ENCODE results near the gene C2CD2L. TPM values are rescaled to one million over a fixed set of nuclear protein-coding genes. Genes with fewer than 3 reads are reported as not detected.
"Not testable (repeated sequence)": the region's sequence is repeated elsewhere in the genome, so short reads cannot be mapped to it uniquely, and the experiment has no call there.

The C2CD2L gene
- total RNA-seq, 1 donor from 2014 or later, result 4.1 TPM

- no peak for DNase-seq (ENCODE audit: low read depth)
Measured at GRCh38 chr11:119093942-119094815, 13.0 kb upstream of the C2CD2L start.

GRCh38 chr11:119094816-119095065 is 12.4 kb upstream of the C2CD2L start:
- DNase-seq (ENCODE audit: low read depth), result peak; percentile 64

DNA sequence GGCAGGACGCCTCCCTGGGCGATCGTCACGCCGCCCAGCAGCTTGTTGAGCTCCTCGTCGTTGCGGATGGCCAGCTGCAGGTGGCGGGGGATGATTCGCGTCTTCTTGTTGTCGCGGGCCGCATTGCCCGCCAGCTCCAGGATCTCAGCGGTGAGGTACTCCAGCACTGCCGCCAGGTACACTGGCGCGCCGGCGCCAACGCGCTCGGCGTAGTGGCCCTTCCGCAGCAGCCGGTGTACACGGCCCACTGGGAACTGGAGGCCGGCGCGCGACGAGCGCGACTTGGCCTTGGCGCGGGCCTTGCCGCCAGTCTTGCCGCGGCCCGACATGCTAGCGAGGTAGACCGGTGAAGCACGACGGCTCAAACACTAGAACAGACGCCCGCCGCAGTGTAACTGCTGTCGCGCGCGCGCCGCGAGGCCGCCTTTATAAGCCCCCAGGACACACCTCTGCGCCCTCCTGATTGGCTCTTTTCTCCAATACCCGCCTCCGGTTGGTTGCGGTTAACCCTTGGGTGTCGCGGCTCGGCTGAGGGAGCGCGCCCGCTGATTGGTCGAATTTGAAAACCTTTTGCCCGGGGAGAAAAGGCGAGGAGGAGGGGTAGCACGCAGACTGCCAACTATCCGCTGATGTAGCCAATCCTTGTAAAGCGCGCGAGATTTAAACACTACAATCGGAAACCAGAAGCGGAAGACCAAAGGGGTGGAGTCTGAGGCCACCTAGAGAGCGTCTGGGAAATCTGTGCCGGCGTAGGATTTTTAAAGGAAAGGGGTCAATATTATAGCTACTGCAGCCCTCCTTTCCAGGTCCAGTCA is 11.9 kb upstream of the C2CD2L start:
- peak; percentile 99 for DNase-seq (ENCODE audit: low read depth)

DNA sequence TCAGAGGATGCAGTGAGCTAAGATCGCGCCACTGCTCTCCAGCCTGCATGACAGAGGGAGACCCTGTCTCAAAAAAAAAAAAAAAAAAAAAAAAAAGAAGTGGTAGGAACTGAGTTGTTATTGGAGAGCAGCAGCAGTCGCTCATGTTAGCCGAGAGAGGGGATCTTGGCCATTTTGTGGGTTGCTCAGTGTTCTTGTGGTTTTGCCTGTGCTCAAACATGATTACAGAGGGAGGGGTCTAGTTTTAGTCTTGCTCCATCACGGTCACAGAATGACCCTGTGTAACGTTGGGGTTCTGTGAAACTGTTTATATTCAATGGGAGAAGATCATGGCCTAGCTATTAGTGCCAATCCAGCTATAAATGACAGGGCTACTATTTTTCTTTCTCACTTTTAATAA is 7.4 kb upstream of the C2CD2L start:
- no peak for DNase-seq (ENCODE audit: low read depth)

- peak; percentile 56 for DNase-seq (ENCODE audit: low read depth)
Measured at GRCh38 chr11:119100246-119100970, 6.7 kb upstream of the C2CD2L start.

DNA sequence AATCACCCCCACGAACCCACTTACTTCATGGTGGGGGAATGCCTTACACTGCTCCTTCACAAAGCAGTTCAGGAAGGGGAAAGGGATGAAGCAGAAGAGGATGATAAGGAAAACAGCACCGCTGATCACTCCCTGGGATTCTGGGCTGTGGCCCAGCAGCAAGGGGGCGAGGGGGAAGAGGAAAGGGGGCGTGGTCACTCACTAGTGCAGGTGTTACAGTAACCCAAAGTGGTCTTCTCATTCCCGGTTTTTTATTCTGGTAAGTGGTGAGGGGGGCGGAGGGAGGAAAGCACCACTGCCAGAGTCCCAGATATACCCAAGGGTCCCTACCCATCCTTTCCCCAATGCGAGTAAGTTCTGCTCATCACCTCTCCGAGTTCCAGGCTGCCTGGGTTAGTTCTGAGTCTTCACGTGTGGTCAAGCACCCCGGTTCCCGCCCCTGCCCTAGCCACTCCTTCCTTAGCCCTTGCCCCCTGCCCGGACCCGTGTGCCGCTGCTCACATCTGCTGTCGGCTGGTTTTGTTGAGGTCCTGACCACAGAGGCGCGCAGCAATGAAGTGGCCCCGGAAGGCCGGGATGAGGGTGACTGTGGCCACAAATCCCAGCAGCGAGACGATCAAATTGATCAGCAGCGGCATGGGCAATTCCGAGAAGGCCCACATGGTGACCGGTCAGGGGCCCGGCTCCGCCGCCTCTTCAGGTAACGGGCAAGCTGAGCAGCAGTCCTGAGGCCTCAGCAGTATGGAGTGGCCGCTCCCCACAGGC is 6.0 kb upstream of the C2CD2L start:
- no peak for DNase-seq (ENCODE audit: low read depth)

DNA sequence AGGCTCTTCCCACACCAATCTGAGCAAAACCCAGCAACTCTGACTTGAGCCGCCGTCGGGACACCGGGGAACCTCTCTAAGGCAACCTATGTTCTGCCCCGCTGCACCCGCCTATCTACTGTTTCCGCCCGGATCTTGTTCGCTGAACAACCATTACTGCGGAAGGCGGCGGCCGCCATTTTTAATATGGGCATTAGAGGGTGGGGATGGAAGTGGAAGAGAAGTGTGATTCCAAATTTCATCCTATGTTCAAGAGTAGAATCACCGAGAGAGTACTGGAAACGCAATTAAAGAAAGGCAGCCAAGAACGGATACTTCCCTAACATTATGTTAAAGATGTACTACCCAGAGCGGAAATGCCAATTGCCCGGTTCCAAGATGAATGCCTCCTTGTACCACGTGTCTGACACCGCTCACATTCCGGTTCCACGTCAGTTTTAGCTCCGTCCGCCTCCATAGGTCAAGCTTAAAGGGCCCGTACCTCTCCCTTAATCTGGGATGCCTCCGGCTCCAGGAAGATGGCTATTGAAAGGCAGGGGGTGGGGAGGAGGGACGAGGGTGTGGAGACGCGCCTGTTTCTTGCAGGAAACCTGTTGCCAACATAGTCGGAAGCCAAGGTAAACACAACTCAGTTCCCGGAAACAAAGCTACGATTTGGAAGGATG is 5.3 kb upstream of the C2CD2L start, which contains the start of gene DPAGT1:
Gene DPAGT1 (minus strand): TSS at position 95 of the 665 bp plus-strand sequence. CDS start 198 bp downstream, outside the sequence.
- peak; percentile 94 for DNase-seq (ENCODE audit: low read depth)

GRCh38 chr11:119103161-119103664 is 3.9 kb upstream of the C2CD2L start:
- not testable (repeated sequence) for DNase-seq (ENCODE audit: low read depth)

GRCh38 chr11:119103793-119104192 is 3.4 kb upstream of the C2CD2L start:
- DNase-seq (ENCODE audit: low read depth), result no peak

- no peak for DNase-seq (ENCODE audit: low read depth)
Measured at GRCh38 chr11:119107538-119108145, 498 bp downstream of the C2CD2L start.

DNA sequence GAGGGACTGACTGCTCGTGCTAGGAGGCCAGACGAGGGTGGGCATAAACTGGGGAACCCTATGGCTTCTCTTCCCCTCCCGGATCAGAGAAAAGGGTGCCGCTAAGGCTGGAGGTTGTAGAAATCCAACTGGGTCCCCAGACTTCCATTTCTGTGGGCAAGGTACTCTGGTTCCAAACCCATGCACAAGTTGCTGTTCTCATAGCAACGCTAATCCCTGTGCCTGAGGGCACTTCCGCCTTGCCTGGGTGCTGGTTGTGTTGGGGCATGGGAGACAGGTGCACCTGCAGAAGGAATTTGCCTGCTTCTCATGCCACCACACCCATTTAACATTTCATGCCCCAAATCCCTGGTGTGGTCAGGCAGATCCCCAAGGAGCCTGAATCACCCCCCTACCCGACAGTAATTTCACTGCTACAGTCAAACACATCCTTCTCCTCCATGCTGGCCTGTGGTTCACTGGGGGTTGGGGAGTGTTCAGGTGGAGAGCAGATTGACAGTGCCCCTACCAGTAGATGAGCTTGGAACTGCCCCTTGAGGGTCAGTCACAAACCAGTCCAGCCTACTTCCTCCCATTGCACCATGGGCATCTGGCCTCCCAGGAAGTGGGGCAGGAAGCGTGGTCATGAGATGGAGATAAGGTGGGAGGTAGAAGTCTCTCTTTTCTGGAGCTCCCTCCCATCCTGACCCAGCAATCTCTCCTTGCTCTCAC is 1.2 kb downstream of the C2CD2L start:
- peak; percentile 54 for DNase-seq (ENCODE audit: low read depth)

DNA sequence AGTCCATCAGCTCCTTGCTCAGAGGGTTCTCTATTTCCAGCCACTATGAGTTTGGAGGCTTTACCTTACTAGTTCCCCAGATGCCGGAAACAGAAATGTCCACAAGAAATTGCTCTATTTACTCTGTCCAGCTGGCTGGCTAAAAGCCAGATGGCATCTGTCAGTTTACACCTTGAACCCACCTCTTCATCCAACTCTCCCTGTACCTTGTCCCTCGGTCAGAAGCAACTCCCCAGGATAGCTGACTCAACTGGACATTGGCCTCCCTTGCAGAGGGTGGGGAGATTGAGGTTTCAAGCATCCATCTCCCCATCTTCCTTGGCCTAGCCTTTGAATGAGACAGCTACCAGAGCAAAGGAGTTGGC is 1.7 kb downstream of the C2CD2L start:
- no peak for DNase-seq (ENCODE audit: low read depth)

GRCh38 chr11:119109843-119110242 is 2.7 kb downstream of the C2CD2L start:
- no peak for DNase-seq (ENCODE audit: low read depth)

GRCh38 chr11:119110439-119110838 is 3.3 kb downstream of the C2CD2L start:
- DNase-seq (ENCODE audit: low read depth), result no peak

DNA sequence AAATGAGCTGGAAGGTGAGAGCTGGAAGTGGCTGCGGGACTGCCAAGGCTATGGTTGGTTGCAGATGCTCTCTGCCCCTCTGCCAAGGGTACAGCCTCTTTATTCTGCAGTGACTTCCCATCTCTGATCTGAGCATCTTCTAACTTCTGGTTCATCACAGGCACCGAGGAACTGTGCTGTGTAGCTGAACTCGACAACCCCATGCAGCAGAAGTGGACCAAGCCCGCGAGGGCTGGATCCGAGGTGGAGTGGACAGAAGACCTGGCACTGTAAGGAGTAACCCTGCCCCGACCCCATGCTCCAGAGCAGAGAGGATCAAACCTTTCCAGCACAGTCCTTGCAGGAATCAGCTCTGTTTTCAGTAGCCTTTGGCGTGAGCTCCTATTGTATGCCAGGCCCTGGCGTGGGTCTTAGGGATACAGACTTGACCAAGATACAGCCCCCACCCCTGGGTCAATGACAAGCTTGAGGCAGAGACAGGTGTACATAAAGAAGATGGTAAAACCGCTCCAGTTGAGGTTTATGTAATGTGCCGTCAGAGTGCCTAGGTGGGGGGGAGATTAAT is 4.3 kb downstream of the C2CD2L start:
- no peak for DNase-seq (ENCODE audit: low read depth)

- no peak for DNase-seq (ENCODE audit: low read depth)
Measured at GRCh38 chr11:119112314-119113020, 5.3 kb downstream of the C2CD2L start.

DNA sequence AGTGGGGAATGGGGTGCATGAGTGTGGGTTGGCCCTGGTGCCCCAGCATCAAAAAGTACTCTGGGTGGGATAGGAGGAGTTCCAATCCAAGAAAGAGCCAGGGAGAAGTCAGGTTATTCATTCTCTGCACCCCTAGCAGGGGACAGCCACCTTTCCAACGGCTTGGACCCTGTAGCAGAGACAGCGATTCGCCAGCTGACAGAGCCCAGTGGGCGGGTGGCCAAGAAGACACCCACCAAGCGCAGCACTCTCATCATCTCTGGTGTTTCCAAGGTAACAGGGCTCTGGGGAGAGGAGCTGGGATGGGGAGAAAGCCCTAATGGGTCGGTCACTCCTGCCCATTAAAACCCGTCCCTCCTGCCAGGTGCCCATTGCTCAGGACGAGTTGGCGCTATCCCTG is 6.6 kb downstream of the C2CD2L start:
- DNase-seq (ENCODE audit: low read depth), result no peak

GRCh38 chr11:119114351-119114750 is 7.2 kb downstream of the C2CD2L start:
- DNase-seq (ENCODE audit: low read depth), result no peak
